Measurements from ENCODE around the gene USP54.

- TF ChIP-seq EZH2 (IDR thresholded peaks at IDR 0.05; ENCODE audit: low read length, missing control alignments): no peak
- TF ChIP-seq, protein P1, sequence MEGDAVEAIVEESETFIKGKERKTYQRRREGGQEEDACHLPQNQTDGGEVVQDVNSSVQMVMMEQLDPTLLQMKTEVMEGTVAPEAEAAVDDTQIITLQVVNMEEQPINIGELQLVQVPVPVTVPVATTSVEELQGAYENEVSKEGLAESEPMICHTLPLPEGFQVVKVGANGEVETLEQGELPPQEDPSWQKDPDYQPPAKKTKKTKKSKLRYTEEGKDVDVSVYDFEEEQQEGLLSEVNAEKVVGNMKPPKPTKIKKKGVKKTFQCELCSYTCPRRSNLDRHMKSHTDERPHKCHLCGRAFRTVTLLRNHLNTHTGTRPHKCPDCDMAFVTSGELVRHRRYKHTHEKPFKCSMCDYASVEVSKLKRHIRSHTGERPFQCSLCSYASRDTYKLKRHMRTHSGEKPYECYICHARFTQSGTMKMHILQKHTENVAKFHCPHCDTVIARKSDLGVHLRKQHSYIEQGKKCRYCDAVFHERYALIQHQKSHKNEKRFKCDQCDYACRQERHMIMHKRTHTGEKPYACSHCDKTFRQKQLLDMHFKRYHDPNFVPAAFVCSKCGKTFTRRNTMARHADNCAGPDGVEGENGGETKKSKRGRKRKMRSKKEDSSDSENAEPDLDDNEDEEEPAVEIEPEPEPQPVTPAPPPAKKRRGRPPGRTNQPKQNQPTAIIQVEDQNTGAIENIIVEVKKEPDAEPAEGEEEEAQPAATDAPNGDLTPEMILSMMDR (conservative IDR thresholded peaks at IDR 0.05 in 1 of 2, IDR thresholded peaks at IDR 0.05 in 1 of 2; ENCODE audit: low read depth in 1 of 2, low read length in 2 of 2): no peak
These were observed 975 bp upstream of the USP54 start for GRCh38 chr10:73591935-73592699.
